ENCODE results near the gene PAX8. TPM values are rescaled to one million over a fixed set of nuclear protein-coding genes. Genes with fewer than 3 reads are reported as not detected.

The PAX8 gene
- total RNA-seq, 8 experiments from 2014 or later: 0.27 to 10.1 (median 3.5) TPM

- 40 to 98% (median 82%) methylated on average over 1 to 9 of the region's 17 CpGs; no CpG with 5 or more reads in 4 of the 10 experiments for WGBS, 10 experiments
- H3K4me1 ChIP-seq (replicated peaks in 1 of 2): peaks cover 0 to 10% of the 10 kb centered on the region in 2 donors
- no peak overlapping the region for H3K27ac ChIP-seq
- H3K4me3 ChIP-seq: no peak overlapping the region
- ATAC-seq (replicated peaks in 6 of 8): peak in 1 of 8 experiments; percentile 2
- in situ Hi-C loops (cut with MboI; ENCODE audit: low pct_unique_long_range_greater_than_20kb in 2 of 9, low sequenced_read_pairs in 9 of 9, unreplicated experiment in 9 of 9): loop anchor here in 1 of 9 experiments (25.0 kb wide), 1 partner anchor 161 kb away; no protein-coding TSS in a partner anchor
Observed at GRCh38 chr2:113200736-113201490, 77.8 kb downstream of the PAX8 start.

DNA sequence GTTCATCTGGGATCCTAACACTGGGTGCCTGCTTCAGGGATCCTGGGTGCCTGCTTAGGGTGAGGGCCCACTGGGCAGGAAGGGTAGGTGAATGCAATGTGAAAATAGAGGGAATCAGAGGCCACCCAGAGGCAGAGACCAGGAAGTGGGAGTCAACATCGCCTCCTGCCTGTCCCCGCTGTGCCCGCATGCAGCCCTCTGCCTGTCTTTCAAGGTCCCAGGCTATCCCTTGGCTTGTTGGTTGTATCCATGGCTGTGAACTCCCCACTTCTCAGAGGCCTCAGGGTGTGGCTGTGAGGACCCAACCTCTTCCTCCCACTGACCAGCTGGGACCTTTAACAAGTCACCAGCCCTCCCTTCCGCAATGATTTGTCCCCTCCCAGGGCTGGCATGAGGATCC lies 78.5 kb downstream of the PAX8 start:
- in situ Hi-C loops (cut with MboI; ENCODE audit: low pct_unique_long_range_greater_than_20kb in 2 of 9, low sequenced_read_pairs in 9 of 9, unreplicated experiment in 9 of 9): loop anchor here in 1 of 9 experiments (25.0 kb wide), 1 partner anchor 162 kb away; no protein-coding TSS in a partner anchor
- H3K4me3 ChIP-seq: no peak overlapping the region
- H3K4me1 ChIP-seq (replicated peaks in 1 of 2): peaks cover 0 to 10% of the 10 kb centered on the region in 2 donors
- peak in 1 of 8 experiments; percentile 2 for ATAC-seq (replicated peaks in 6 of 8)
- 20 to 100% (median 75%) methylated on average over 1 to 2 of the region's 4 CpGs; no CpG with 5 or more reads in 6 of the 10 experiments for WGBS, 10 experiments
- H3K27ac ChIP-seq: no peak overlapping the region

- 0 to 5% (median 0%) methylated on average over 1 to 5 of the region's 79 CpGs; no CpG with 5 or more reads in 5 of the 10 experiments for WGBS, 10 experiments
- in situ Hi-C loops (cut with MboI; ENCODE audit: low pct_unique_long_range_greater_than_20kb in 2 of 9, low sequenced_read_pairs in 9 of 9, unreplicated experiment in 9 of 9): loop anchor here in 1 of 9 experiments (10.0 kb wide), 1 partner anchor 54 kb away; no protein-coding TSS in a partner anchor
- Histone ChIP-seq H3K4me3 (peak overlapping the region; percentile 49 to 61 (median 59)), H3K4me1 (replicated peaks in 1 of 2) (peaks cover 0 to 10% of the 10 kb centered on the region in 2 donors), H3K27ac (no peak overlapping the region)
- ATAC-seq (replicated peaks in 6 of 8): peak; percentile 74 to 93 (median 90)
Observed at GRCh38 chr2:113198790-113199612, 79.7 kb downstream of the PAX8 start.

- ATAC-seq (replicated peaks in 6 of 8): no peak
- 17 to 93% (median 74%) methylated on average over 1 to 10 of the region's 32 CpGs; no CpG with 5 or more reads in 4 of the 10 experiments for WGBS, 10 experiments
- peak overlapping the region; percentile 49 to 61 (median 59) for H3K4me3 ChIP-seq
- peaks cover 0 to 10% of the 10 kb centered on the region in 2 donors for H3K4me1 ChIP-seq (replicated peaks in 1 of 2)
- no peak overlapping the region for H3K27ac ChIP-seq
- in situ Hi-C loops (cut with MboI; ENCODE audit: low pct_unique_long_range_greater_than_20kb in 2 of 9, low sequenced_read_pairs in 9 of 9, unreplicated experiment in 9 of 9): loop anchor here in 1 of 9 experiments (10.0 kb wide), 1 partner anchor 53 kb away; no protein-coding TSS in a partner anchor
Observed at GRCh38 chr2:113198048-113198789, 80.5 kb downstream of the PAX8 start.

- H3K4me3 ChIP-seq: no peak overlapping the region
- no peak for ATAC-seq (replicated peaks in 6 of 8)
- 50 to 100% (median 82%) methylated on average over 1 to 8 of the region's 17 CpGs; no CpG with 5 or more reads in 2 of the 10 experiments for WGBS, 10 experiments
- no peak overlapping the region for H3K27ac ChIP-seq
- in situ Hi-C loops (cut with MboI; ENCODE audit: low pct_unique_long_range_greater_than_20kb in 2 of 9, low sequenced_read_pairs in 9 of 9, unreplicated experiment in 9 of 9): loop anchor here in 1 of 9 experiments (10.0 kb wide), 1 partner anchor 53 kb away; no protein-coding TSS in a partner anchor
- peaks cover 0 to 8% of the 10 kb centered on the region in 2 donors for H3K4me1 ChIP-seq (replicated peaks in 1 of 2)
Observed at GRCh38 chr2:113197347-113198047, 81.2 kb downstream of the PAX8 start.

DNA sequence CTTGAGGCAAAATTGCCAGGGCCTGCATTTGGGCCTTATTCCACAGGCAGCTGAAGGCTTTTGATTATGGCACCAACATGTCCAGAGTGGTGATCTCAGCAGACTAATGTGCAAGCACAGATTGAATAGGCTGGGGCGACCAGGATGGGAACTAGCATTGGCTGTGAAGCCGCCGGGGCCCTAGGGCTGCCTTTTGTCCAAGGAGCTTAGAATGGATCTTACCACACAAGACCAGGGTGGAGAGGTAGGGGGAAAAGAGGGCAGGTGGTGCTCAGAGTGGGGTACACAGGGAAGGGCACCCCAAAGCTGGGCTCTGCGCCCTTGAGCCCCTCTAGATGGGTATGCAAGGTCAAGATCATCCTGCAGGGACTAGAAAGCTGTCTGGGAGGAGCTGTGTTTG lies 81.9 kb downstream of the PAX8 start:
- H3K4me1 ChIP-seq (replicated peaks in 1 of 2): peaks cover 0 to 3% of the 10 kb centered on the region in 2 donors
- no peak overlapping the region for H3K27ac ChIP-seq
- no peak for ATAC-seq (replicated peaks in 6 of 8)
- 80 to 100% (median 85%) methylated on average over 1 to 4 of the region's 4 CpGs; no CpG with 5 or more reads in 6 of the 10 experiments for WGBS, 10 experiments
- no peak overlapping the region for H3K4me3 ChIP-seq
- in situ Hi-C loops (cut with MboI; ENCODE audit: low pct_unique_long_range_greater_than_20kb in 2 of 9, low sequenced_read_pairs in 9 of 9, unreplicated experiment in 9 of 9): loop anchor here in 1 of 9 experiments (10.0 kb wide), 1 partner anchor 52 kb away; no protein-coding TSS in a partner anchor

- Histone ChIP-seq H3K27ac (no peak overlapping the region), H3K4me3 (no peak overlapping the region), H3K4me1 (replicated peaks in 1 of 2) (peaks cover 0 to 3% of the 10 kb centered on the region in 2 donors)
- no peak for ATAC-seq (replicated peaks in 6 of 8)
- WGBS, 10 experiments: 60 to 82% (median 79%) methylated on average over 1 to 3 of the region's 11 CpGs; no CpG with 5 or more reads in 5 of the 10 experiments
- in situ Hi-C loops (cut with MboI; ENCODE audit: low pct_unique_long_range_greater_than_20kb in 2 of 9, low sequenced_read_pairs in 9 of 9, unreplicated experiment in 9 of 9): loop anchor here in 1 of 9 experiments (10.0 kb wide), 1 partner anchor 51 kb away; no protein-coding TSS in a partner anchor
Observed at GRCh38 chr2:113195923-113196501, 82.7 kb downstream of the PAX8 start.

DNA sequence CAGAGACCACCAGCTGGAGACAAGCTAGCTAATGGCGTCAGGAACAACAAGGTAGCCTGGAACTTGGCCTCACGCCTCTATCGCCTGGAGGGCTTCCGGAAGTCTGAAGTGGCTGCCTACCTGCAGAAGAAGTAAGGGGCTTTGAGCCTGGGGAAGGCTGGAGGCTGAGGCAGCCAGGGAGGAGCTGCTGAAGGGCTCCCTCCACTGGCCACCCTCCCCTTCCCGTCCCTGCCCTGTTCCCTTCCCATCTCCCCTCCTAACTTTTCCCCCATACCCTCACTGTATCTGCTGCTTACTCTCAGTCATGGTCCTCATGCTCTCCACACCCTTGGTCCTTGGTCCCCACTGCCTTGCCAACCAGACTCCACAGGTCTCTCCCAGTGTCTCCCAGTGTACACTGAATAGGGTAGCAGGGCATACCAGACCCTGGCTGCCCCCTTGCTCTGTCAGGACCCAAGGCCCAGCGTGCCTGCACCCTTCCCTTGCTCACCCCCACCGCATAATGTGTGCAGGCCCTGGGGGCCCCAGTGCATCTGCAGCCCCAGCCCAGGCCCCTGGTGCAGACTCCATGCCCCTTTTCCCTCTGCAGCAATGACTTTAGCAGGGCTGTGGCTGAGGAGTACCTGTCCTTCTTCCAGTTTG lies 86.1 kb downstream of the PAX8 start:
- WGBS, 10 experiments: 57 to 79% (median 60%) methylated on average over 1 to 4 of the region's 7 CpGs; no CpG with 5 or more reads in 7 of the 10 experiments

GRCh38 chr2:113190871-113191270 lies 87.8 kb downstream of the PAX8 start:
- 14 to 100% (median 20%) methylated on average over 1 of the region's 1 CpG; no CpG with 5 or more reads in 5 of the 10 experiments for WGBS, 10 experiments
- ATAC-seq (replicated peaks in 6 of 8): no peak
- in situ Hi-C loops (cut with MboI; ENCODE audit: low pct_unique_long_range_greater_than_20kb in 2 of 9, low sequenced_read_pairs in 9 of 9, unreplicated experiment in 9 of 9): loop anchor here in 1 of 9 experiments (10.0 kb wide), 1 partner anchor 46 kb away; no protein-coding TSS in a partner anchor
- H3K4me3 ChIP-seq: no peak overlapping the region
- no peak overlapping the region for H3K27ac ChIP-seq
- no peaks in the 10 kb centered on the region for H3K4me1 ChIP-seq (replicated peaks in 1 of 2)

More for the DNA sequence above, 86.1 kb downstream of the PAX8 start:
- no peaks in the 10 kb centered on the region for H3K4me1 ChIP-seq (replicated peaks in 1 of 2)
- in situ Hi-C loops (cut with MboI; ENCODE audit: low pct_unique_long_range_greater_than_20kb in 2 of 9, low sequenced_read_pairs in 9 of 9, unreplicated experiment in 9 of 9): loop anchor here in 1 of 9 experiments (10.0 kb wide), 1 partner anchor 48 kb away; no protein-coding TSS in a partner anchor
- H3K27ac ChIP-seq: no peak overlapping the region
- H3K4me3 ChIP-seq: no peak overlapping the region
- ATAC-seq (replicated peaks in 6 of 8): peak in 1 of 8 experiments; percentile 68

DNA sequence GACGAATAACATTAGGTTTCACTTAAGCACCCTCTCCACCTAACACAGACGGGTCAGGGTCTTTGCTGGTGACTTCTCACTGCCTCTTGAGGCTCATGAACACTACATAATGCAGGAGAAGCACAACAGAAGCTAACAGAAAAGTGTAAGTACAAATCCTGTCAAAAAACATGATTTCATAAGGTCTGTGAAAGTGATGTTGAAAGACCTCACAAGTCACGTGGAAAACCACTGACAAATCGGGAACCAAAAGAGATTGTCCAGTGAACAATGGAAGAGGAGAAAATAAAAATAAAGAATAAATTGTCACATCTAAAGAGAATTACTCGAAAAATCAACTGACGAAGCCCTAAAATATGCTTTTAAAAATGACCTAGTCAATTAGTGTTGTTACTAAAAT lies 91.0 kb downstream of the PAX8 start:
- peaks cover 2 to 3% of the 10 kb centered on the region in 2 donors for H3K4me1 ChIP-seq (replicated peaks in 1 of 2)
- WGBS, 10 experiments: 72 to 100% (median 85%) methylated on average over 3 to 6 of the region's 6 CpGs
- H3K27ac ChIP-seq: no peak overlapping the region
- ATAC-seq (replicated peaks in 6 of 8): no peak
- in situ Hi-C loops (cut with MboI; ENCODE audit: low pct_unique_long_range_greater_than_20kb in 2 of 9, low sequenced_read_pairs in 9 of 9, unreplicated experiment in 9 of 9): no loop called here
- no peak overlapping the region for H3K4me3 ChIP-seq

DNA sequence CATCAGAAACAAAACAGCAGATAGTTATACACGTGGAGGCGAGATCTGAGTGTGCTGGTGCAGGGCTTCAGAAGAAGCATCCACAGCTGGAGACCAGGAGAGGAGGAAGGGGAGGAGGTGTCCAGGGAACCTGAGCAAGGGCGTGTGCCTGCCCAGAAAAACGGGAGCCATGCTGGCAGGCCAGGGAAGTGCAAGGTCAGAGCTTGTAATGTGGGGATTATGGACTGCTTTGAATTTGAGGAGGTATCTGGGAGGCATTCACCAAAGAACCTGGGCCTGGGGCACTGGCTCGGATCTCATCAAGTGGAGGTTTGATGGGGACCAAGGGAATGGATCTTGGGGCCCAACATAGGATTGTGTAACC lies 92.3 kb downstream of the PAX8 start:
- peak in 3 of 8 experiments; percentile 33 to 67 (median 37) for ATAC-seq (replicated peaks in 6 of 8)
- no peak overlapping the region for H3K27ac ChIP-seq
- 36 to 100% (median 69%) methylated on average over 1 to 5 of the region's 5 CpGs; no CpG with 5 or more reads in 3 of the 10 experiments for WGBS, 10 experiments
- H3K4me3 ChIP-seq: no peak overlapping the region
- in situ Hi-C loops (cut with MboI; ENCODE audit: low pct_unique_long_range_greater_than_20kb in 2 of 9, low sequenced_read_pairs in 9 of 9, unreplicated experiment in 9 of 9): no loop called here
- peaks cover 2 to 3% of the 10 kb centered on the region in 2 donors for H3K4me1 ChIP-seq (replicated peaks in 1 of 2)
